Measurements from ENCODE around the gene FAM117B. TPM values are rescaled to one million over a fixed set of nuclear protein-coding genes. Genes with fewer than 3 reads are reported as not detected.
A peak's percentile ranks its signal among the peaks of the same experiment; 100 is the strongest.

Gene FAM117B
- 1 to 10 TPM in 1 of 6 experiments, under 1 TPM in 5; 0.55 to 1.2 (median 0.87) TPM for total RNA-seq (2021; fragmentation: NEBNext Ultra II Directional; extraction: Animal tissue kit (Norgen Biotek cat#: 25700))
- long read RNA-seq: 0 reads

- H3K4me1 Mint-ChIP-seq (ENCODE audit: low read depth): peaks cover 20% of the 10 kb centered on the region
- peak within 1 kb of the TSS; percentile 78 for H3K27ac Mint-ChIP-seq
- H3K36me3 Mint-ChIP-seq (ENCODE audit: low read depth): no peaks in the 10 kb centered on the region
- no peaks in the 10 kb centered on the region; the same call in 1 of the 2 replicates for H3K27me3 Mint-ChIP-seq (ENCODE audit: insufficient read depth)
- TF ChIP-seq, protein P1, sequence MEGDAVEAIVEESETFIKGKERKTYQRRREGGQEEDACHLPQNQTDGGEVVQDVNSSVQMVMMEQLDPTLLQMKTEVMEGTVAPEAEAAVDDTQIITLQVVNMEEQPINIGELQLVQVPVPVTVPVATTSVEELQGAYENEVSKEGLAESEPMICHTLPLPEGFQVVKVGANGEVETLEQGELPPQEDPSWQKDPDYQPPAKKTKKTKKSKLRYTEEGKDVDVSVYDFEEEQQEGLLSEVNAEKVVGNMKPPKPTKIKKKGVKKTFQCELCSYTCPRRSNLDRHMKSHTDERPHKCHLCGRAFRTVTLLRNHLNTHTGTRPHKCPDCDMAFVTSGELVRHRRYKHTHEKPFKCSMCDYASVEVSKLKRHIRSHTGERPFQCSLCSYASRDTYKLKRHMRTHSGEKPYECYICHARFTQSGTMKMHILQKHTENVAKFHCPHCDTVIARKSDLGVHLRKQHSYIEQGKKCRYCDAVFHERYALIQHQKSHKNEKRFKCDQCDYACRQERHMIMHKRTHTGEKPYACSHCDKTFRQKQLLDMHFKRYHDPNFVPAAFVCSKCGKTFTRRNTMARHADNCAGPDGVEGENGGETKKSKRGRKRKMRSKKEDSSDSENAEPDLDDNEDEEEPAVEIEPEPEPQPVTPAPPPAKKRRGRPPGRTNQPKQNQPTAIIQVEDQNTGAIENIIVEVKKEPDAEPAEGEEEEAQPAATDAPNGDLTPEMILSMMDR (IDR thresholded peaks at IDR 0.05): peak; percentile 21; the same call in 1 of the 2 replicates
- peak; percentile 90 for DNase-seq
- H3K9me3 Mint-ChIP-seq: no peaks in the 10 kb centered on the region
- peak within 1 kb of the TSS; percentile 97 for H3K4me3 Mint-ChIP-seq
Observed at GRCh38 chr2:202634556-202635427, at the start of gene FAM117B. TSS of gene FAM117B (plus strand) at chr2:202634969. CDS start at chr2:202635188, 219 bp downstream.

- peak; percentile 54 for DNase-seq
- H3K27ac Mint-ChIP-seq: no peak overlapping the region
- TF ChIP-seq, protein P1 (IDR thresholded peaks at IDR 0.05): peak; percentile 96
- H3K9me3 Mint-ChIP-seq: no peaks in the 10 kb centered on the region
- H3K4me1 Mint-ChIP-seq (ENCODE audit: low read depth): peaks cover 9% of the 10 kb centered on the region
- H3K4me3 Mint-ChIP-seq: peak overlapping the region; percentile 65
- peaks cover 2% of the 10 kb centered on the region; the same call in 1 of the 2 replicates for H3K27me3 Mint-ChIP-seq (ENCODE audit: insufficient read depth)
- H3K36me3 Mint-ChIP-seq (ENCODE audit: low read depth): no peaks in the 10 kb centered on the region
Observed at GRCh38 chr2:202588647-202589581, 45.9 kb upstream of the FAM117B start.

DNA sequence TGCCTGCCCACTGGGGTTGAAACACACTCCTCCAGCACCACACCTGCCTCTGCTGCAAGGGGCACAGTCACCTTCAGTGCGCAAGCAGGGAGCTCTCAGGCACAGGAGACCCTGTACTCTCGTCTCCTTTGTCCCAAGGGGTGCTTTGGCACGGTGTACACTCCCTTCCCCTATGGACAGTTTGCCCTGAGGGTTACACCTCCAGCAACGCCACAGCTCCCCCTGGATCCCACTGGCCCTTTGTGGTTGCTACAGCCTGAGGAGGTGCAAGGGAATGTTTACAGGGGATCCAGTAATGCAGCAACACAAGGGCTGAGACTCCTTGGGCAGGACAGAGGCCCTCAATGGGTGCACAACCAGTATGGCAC is 45.2 kb upstream of the FAM117B start:
- Mint-ChIP-seq H3K4me3 (no peak overlapping the region), H3K4me1 (ENCODE audit: low read depth) (peaks cover 9% of the 10 kb centered on the region), H3K9me3 (no peaks in the 10 kb centered on the region), H3K27ac (no peak overlapping the region), H3K27me3 (ENCODE audit: insufficient read depth) (peaks cover 2% of the 10 kb centered on the region; the same call in 1 of the 2 replicates), H3K36me3 (ENCODE audit: low read depth) (no peaks in the 10 kb centered on the region)
- TF ChIP-seq, protein P1 (IDR thresholded peaks at IDR 0.05): no peak
- no peak for DNase-seq

DNA sequence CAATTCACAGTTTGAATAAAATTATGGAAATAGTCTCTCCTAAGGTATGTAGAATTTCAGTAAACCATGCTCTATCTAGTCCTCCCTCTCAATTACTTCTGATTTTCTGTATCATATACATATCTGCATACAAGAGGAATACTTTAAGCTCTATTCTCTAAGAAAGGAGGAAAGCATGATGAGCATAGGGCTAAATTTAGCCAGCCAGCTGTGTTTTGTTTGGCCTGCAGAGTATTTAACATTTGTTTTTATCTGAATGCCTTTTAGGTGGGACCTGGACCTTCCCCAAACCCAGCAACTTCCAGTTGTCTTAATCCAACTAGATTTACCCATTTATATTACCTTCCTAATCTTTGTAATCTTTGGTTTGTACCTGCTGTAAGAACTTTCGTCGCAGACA is 42.2 kb upstream of the FAM117B start:
- no peak for DNase-seq
- no peaks in the 10 kb centered on the region for H3K36me3 Mint-ChIP-seq (ENCODE audit: low read depth)
- no peaks in the 10 kb centered on the region for H3K9me3 Mint-ChIP-seq
- H3K4me3 Mint-ChIP-seq: no peak overlapping the region
- H3K27ac Mint-ChIP-seq: no peak overlapping the region
- peaks cover 2% of the 10 kb centered on the region; the same call in 1 of the 2 replicates for H3K27me3 Mint-ChIP-seq (ENCODE audit: insufficient read depth)
- peaks cover 9% of the 10 kb centered on the region for H3K4me1 Mint-ChIP-seq (ENCODE audit: low read depth)
- TF ChIP-seq, protein P1 (IDR thresholded peaks at IDR 0.05): no peak

DNA sequence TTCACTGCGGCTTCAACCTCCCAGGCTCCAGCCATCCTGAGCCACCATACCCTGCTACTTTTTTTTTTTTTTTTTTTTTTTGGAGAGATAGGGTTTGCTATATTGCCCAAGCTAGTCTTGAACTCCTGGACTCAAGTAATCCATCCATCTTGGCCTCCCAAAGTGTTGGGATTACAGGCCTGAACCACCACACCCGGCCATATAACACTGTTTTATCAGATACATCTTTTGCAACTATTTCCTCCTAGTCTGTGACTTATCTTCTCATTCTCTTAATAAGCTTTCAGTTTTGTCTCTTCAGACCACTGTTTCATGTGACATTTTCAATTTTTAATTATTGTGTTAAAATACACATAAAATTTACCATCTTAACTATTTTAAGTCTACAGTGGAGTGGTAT is 35.7 kb upstream of the FAM117B start:
- TF ChIP-seq, protein P1 (IDR thresholded peaks at IDR 0.05): no peak
- no peak overlapping the region for H3K4me3 Mint-ChIP-seq
- H3K9me3 Mint-ChIP-seq: no peaks in the 10 kb centered on the region
- no peaks in the 10 kb centered on the region; the same call in 1 of the 2 replicates for H3K27me3 Mint-ChIP-seq (ENCODE audit: insufficient read depth)
- H3K36me3 Mint-ChIP-seq (ENCODE audit: low read depth): no peaks in the 10 kb centered on the region
- DNase-seq: no peak
- H3K27ac Mint-ChIP-seq: no peak overlapping the region
- peaks cover 8% of the 10 kb centered on the region for H3K4me1 Mint-ChIP-seq (ENCODE audit: low read depth)

Measured in HFFc6 (cell line).